Testis (tissue), 2 donors: ENCODE data around the gene HIPK2.

Experiments
- POLR2A ChIP-seq: fragments of 450-650 bp; IDR thresholded peaks from one replicate; pipeline ENCODE4 v1.6.1; 2017; ENCODE audit warnings: antibody characterized with exemption, mild to moderate bottlenecking, moderate library complexity
- TF ChIP-seq, protein P1 (sequence below), 3 experiments: fragments of 450-650 bp in 2 of 3; fragments of 200-600 bp in 1 of 3; sonication (generic) in 1 of 3; IDR thresholded peaks; one replicate each; pipeline ENCODE4 v1.5.1; 2016 to 2019; ENCODE audit warnings: antibody characterized with exemption in 3 of 3, mild to moderate bottlenecking in 2 of 3, moderate library complexity in 1 of 3

GRCh38 chr7:139749545-139749944 is 28.3 kb downstream of the HIPK2 start:
- TF ChIP-seq, protein P1, sequence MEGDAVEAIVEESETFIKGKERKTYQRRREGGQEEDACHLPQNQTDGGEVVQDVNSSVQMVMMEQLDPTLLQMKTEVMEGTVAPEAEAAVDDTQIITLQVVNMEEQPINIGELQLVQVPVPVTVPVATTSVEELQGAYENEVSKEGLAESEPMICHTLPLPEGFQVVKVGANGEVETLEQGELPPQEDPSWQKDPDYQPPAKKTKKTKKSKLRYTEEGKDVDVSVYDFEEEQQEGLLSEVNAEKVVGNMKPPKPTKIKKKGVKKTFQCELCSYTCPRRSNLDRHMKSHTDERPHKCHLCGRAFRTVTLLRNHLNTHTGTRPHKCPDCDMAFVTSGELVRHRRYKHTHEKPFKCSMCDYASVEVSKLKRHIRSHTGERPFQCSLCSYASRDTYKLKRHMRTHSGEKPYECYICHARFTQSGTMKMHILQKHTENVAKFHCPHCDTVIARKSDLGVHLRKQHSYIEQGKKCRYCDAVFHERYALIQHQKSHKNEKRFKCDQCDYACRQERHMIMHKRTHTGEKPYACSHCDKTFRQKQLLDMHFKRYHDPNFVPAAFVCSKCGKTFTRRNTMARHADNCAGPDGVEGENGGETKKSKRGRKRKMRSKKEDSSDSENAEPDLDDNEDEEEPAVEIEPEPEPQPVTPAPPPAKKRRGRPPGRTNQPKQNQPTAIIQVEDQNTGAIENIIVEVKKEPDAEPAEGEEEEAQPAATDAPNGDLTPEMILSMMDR (IDR thresholded peaks at IDR 0.05), result no peak
- TF ChIP-seq POLR2A, result no peak
